Right atrium auricular region (tissue), 2 donors: Measurements from ENCODE around the gene POLR3B. TPM values are rescaled to one million over a fixed set of nuclear protein-coding genes. Genes with fewer than 3 reads are reported as not detected.

Experiments
- DNase-seq: peaks from one replicate; pipeline ENCODE4 v3.0.0-alpha.2; 2019; ENCODE audit warnings: low spot score
- H3K27ac ChIP-seq, 2 donors: fragments of 200-600 bp; sonication (generic); 1 replicate in 1 of 2; 2 replicates in 1 of 2; pipeline ENCODE4 v1.5.1; 2016 to 2019
- H3K27me3 ChIP-seq, 2 donors: fragments of 200-600 bp; sonication (generic); one replicate each; pipeline versions ENCODE4 v1.5.1 to v1.6.0; 2017 to 2019
- H3K36me3 ChIP-seq: fragments of 200-600 bp; sonication (generic); one replicate; pipeline ENCODE4 v1.5.1; 2016
- H3K4me1 ChIP-seq, 2 donors: fragments of 200-600 bp; sonication (generic); one replicate each; pipeline versions ENCODE4 v1.5.1 to v1.6.0; 2017 to 2019
- H3K4me3 ChIP-seq, 2 donors: fragments of 200-600 bp; sonication (generic); 1 replicate in 1 of 2; 2 replicates in 1 of 2; pipeline ENCODE4 v1.5.1; 2017 to 2019; ENCODE audit warnings: mild to moderate bottlenecking in 1 of 2, moderate library complexity in 1 of 2
- H3K9me3 ChIP-seq, 2 donors: fragments of 200-600 bp; sonication (generic); one replicate each; pipeline ENCODE4 v1.5.1; 2019
- CTCF ChIP-seq, 2 donors: fragments of 200-600 bp; sonication (generic); IDR thresholded peaks; one replicate each; pipeline ENCODE4 v1.5.1; 2019; ENCODE audit warnings: antibody characterized with exemption in 2 of 2
- total RNA-seq, 2 donors: library from RNA; depleted of rRNA; stranded (reverse); fragments of >200 nt; gene quantifications; one replicate each; pipeline ENCODE4 v1.1.0, GENCODE V29; 2016

The POLR3B gene
- 10 to 100 TPM in 1 of 2 donors, 1 to 10 TPM in 1; 6.0 to 10.7 TPM for total RNA-seq

GRCh38 chr12:106357549-106358395 lies at the start of gene POLR3B:
Gene POLR3B (plus strand): TSS chr12:106357748. CDS start chr12:106357880, 132 bp downstream.
- H3K4me3 ChIP-seq = peak within 1 kb of the TSS; percentile 73 to 81
- no peaks in the 10 kb centered on the region for H3K27me3 ChIP-seq
- TF ChIP-seq CTCF (IDR thresholded peaks at IDR 0.05) = peak; percentile 75 to 91
- no peaks in the 10 kb centered on the region for H3K9me3 ChIP-seq
- peak; percentile 96 for DNase-seq
- H3K4me1 ChIP-seq = peaks cover 0 to 23% of the 10 kb centered on the region in 2 donors
- peak within 1 kb of the TSS; percentile 91 to 97 for H3K27ac ChIP-seq
- no peaks in the 10 kb centered on the region for H3K36me3 ChIP-seq

DNA sequence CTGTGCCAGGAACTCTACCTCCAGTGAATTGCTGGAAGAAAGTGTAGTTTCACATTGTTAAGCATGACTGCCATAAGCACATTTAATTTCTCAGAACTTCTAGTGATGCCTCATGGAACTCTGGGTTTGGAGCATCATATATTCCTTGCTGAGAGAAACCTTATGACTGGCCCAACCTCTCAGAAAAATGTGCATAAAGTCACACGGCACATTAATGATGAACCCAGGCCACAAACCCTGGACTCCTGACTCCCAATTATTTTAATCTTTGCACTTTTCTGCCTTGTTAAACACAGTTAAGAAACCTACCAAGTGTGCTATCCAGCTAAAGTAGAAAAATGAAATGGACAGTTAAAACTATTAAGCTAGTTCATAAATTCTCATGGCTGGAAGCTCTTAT lies 49.4 kb upstream of the POLR3B start:
- H3K36me3 ChIP-seq = peaks cover 9% of the 10 kb centered on the region
- no peaks in the 10 kb centered on the region for H3K9me3 ChIP-seq
- H3K4me1 ChIP-seq = peaks cover 0 to 82% of the 10 kb centered on the region in 2 donors
- no peaks in the 10 kb centered on the region for H3K27me3 ChIP-seq
- no peak overlapping the region for H3K4me3 ChIP-seq
- DNase-seq = no peak
- H3K27ac ChIP-seq = peak overlapping the region; percentile 33 to 71
- no peak for TF ChIP-seq CTCF (IDR thresholded peaks at IDR 0.05)

DNA sequence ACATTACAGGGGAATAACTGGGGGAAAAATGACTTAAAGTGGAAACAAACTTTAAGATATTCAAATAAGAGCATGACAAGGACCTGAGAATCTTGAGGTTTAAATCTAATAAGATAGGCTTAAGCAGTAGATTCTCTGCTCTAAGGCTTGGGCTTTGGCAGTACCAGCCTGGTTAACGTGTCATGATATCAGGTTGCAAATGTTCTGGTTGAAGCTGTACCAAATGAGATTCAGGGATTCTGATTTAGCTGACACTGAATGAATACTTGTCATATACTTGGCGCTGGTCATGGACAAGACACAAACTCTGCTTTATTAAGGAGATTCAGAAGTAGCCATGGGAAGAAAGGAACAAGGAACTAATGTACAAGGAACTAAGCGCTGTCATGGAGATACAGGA lies 48.9 kb upstream of the POLR3B start:
- no peak for TF ChIP-seq CTCF (IDR thresholded peaks at IDR 0.05)
- H3K9me3 ChIP-seq = no peaks in the 10 kb centered on the region
- no peak overlapping the region for H3K4me3 ChIP-seq
- DNase-seq = no peak
- H3K27ac ChIP-seq = peak overlapping the region; percentile 33 to 71
- no peaks in the 10 kb centered on the region for H3K27me3 ChIP-seq
- peaks cover 0 to 82% of the 10 kb centered on the region in 2 donors for H3K4me1 ChIP-seq
- peaks cover 9% of the 10 kb centered on the region for H3K36me3 ChIP-seq

DNA sequence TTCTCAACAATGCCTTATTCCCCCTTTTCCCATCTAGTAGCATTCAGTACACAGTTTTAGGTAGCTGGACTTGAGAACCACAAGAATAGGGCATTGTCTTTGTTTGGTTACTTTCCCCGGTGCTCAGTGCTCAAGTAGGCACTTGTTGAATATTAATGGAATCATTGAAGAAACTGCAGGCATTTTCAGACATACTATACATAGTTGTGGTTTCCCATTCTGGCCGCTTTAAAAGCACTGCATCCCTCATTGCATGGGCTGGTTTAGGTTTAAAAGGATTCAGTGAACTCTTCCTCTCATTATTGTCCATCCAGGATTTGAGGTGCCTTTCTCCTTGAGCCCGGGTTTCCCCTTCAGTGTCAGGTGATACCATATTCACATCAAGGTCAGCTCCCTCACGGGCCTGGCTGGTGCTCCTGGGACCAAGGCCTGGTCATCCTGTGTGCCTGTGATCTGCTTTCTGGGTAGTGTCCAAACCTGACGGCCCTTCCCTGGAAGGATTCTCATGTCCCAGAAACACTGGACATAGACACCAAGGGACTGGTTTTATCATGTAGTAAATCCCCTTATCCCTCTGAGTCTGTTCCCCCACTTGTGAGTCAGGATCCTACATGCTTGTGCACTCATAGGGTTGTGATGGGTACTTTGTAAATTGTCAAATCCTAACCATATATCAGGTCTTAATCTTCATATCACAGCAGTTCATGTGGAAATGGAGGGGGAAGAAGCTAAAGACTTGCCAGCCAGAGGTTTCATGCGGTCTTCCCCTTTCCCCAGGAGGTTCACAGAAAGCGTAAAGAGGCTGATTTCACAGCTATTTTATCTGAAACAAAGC lies 47.7 kb upstream of the POLR3B start:
- peaks cover 0 to 69% of the 10 kb centered on the region in 2 donors for H3K4me1 ChIP-seq
- no peaks in the 10 kb centered on the region for H3K27me3 ChIP-seq
- TF ChIP-seq CTCF (IDR thresholded peaks at IDR 0.05) = no peak
- H3K36me3 ChIP-seq = peaks cover 17% of the 10 kb centered on the region
- no peak overlapping the region for H3K4me3 ChIP-seq
- DNase-seq = no peak
- H3K27ac ChIP-seq = peak overlapping the region; percentile 61 to 71
- no peaks in the 10 kb centered on the region for H3K9me3 ChIP-seq

- peaks cover 25% of the 10 kb centered on the region for H3K36me3 ChIP-seq
- TF ChIP-seq CTCF (IDR thresholded peaks at IDR 0.05) = no peak
- no peaks in the 10 kb centered on the region for H3K27me3 ChIP-seq
- peaks cover 0 to 61% of the 10 kb centered on the region in 2 donors for H3K4me1 ChIP-seq
- no peaks in the 10 kb centered on the region for H3K9me3 ChIP-seq
- no peak overlapping the region for H3K4me3 ChIP-seq
- peak overlapping the region; percentile 61 to 71 for H3K27ac ChIP-seq
- DNase-seq = no peak
Observed at GRCh38 chr12:106310687-106311086, 46.9 kb upstream of the POLR3B start.
